ENCODE measurements around the gene RIMBP2.

RIMBP2 gene

GRCh38 chr12:130478786-130479185 is 237.3 kb downstream of the RIMBP2 start:
- no peak for FAIRE-seq

DNA sequence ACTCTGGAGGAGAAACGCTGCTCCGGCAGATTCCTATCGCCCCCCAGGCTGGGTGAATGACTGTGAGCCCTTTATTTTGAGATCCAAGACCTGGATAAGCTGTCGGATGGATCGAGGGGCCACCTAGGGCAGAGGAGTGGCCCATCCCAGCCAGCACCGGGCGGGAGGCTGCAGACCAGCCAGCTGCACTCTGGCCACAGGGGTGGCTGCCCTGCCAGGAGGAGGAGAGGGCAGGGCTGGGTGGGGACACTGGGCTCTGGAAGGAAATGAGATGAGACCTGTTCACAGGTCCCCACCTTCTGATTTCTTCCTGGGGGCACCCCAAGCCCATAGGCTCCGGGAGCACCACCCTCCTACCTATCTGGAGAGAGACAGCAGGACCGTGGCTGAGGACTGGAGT is 238.4 kb downstream of the RIMBP2 start:
- no peak for FAIRE-seq

DNA sequence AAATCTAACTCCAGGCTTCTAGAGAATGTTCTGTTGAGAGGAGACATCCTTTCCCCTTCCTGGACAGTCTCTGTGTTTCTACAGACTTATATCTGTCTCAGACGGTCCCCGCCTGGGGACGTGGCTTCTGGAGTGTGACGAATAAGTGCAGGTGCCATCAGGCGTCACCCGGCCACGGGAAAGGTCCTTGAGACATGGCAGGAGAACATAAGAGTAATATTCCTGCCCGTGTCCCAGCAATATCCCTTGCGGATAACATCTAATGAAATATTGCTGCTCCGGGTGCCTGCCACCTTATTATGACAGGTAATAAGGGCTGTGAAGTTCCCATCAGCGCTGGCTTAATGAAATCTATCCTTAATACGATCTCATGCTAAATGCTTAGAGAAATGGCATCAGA is 238.8 kb downstream of the RIMBP2 start:
- no peak for FAIRE-seq

DNA sequence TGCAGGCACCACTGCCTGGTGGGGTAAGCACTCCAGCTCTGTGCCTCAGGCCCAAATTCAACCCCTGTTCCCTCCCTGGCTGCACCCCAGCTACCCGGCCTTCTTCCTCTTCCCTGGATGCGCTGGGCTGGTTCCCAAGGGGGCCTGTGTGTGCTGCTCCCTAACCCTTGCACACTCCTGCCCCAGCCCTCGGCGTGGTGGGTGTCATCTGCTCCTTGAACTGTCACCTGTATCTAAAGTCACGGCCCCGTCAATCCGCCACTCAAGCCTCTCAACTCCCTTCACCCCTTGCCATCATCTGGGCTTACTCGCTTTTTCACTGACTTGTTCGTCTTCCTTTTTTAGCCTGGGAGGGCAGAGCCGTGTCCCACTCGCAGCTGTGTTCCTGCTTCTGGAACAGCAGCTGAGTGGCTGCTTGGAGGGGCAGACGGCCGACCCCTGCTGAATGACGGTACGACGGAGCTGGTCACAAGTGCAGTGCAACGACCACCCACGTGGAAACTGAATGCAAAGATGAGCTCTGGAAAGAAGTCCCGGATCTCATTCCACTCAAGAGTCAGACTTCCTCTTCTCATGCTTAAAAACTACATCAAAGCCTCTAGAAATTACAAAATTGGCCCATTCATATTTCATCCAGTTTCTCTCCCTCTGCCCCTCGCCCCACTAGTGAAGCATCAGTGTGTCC is 239.5 kb downstream of the RIMBP2 start:
- FAIRE-seq = no peak

- FAIRE-seq = no peak
Observed at GRCh38 chr12:130474599-130475269, 241.4 kb downstream of the RIMBP2 start.

GRCh38 chr12:130473266-130473665 is 242.8 kb downstream of the RIMBP2 start:
- no peak for FAIRE-seq

- FAIRE-seq = no peak
Observed at GRCh38 chr12:130470969-130471368, 245.1 kb downstream of the RIMBP2 start.

- no peak for FAIRE-seq
Observed at GRCh38 chr12:130469552-130469951, 246.5 kb downstream of the RIMBP2 start.

- FAIRE-seq = no peak
Observed at GRCh38 chr12:130468700-130469245, 247.3 kb downstream of the RIMBP2 start.

DNA sequence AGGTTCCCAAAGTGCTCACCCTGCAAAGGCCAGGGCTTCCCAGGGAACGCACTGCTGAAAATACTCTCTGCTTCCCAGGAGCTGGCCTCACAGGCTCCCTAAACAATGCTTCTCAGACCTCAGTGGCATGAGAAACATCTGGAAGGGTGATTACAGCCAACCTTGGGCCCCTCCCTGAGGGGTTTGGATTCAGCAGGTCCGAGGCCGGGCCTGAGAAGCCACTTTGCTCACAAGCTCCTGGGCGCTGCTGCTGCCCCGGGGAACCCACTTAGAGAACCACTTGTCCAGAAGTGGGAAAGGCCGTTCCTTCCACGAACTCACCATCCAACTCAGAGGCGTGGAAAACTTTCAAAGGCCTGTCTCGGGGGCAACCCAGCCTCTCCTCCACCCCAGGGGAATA is 247.9 kb downstream of the RIMBP2 start:
- no peak for FAIRE-seq

DNA sequence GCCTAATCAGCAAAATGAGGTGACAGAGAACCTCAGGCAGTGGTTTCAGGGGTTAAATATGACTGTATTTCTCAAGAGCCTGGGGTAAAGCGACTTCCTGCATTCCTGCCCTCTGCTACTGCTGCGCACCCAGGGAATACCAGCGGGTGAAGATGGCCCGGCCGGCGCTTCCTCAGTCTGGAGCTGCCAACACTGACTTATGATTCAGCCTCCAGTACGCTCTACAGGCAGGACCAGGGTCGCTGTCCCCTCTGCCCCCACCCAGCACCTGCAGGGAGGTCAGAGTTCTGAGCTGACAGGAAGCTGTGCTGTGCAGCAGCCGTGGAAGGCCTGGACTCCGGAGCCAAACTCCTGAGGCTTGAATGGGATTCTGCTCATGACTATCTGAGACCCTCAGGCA is 250.5 kb downstream of the RIMBP2 start:
- no peak for FAIRE-seq

GRCh38 chr12:130465046-130465445 is 251.1 kb downstream of the RIMBP2 start:
- FAIRE-seq = no peak

DNA sequence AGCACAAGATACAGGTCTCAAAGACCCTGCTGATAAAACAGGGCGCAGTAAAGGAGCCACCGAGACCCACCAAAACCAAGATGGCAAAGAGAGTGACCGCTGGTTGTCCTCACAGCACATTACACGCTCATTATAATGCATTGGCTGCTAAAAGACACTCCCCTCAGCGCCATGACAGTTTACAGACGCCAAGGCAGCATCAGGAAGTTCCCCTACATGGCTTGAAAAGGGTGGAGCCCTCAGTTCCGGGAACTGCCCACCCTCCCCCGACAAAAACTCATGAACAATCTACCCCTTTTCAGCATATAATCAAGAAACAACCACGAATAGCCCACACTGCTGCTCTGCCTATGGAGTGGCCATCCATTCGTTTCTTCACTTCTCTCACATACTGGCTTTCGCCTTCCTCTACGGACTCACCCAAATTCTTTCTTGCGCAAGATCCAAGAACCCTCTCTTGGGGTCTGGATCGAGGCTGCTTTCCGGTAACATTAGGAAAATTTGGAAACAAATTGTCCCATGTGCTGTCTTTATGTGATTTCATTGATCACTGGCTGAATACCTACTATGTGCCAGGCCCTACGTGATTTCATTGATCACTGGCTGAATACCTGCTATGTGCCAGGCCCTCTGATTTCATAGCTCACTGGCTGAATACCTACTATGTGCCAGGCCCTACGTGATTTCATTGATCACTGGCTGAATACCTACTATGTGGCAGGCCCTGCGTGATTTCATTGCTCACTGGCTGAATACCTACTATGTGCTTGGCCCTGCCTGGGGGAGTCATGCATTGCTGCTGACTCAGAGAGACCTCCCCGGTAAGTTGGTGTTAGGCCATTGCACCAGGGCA is 252.1 kb downstream of the RIMBP2 start:
- no peak for FAIRE-seq

DNA sequence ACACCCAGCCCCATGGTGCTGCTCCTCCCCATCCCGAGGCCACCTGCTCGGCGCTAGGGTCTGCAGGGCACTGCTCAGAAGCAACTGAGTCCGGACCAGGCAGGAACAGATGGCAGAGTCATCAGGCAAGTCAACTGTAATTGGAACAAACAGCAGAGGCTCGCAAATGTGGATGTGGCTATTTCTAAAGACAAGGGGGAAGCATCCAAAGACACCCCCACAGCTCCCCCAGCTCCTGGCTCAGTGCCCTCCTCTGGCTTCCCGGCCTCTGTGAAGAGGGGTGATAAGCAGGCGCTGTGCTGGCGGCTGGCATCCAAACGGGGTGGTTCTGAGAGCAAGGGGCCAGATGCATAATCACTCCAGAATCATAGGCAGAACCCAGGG is 252.8 kb downstream of the RIMBP2 start:
- FAIRE-seq = no peak

- FAIRE-seq = no peak
Observed at GRCh38 chr12:130462558-130463274, 253.4 kb downstream of the RIMBP2 start.

GRCh38 chr12:130461839-130462557 is 254.1 kb downstream of the RIMBP2 start:
- no peak for FAIRE-seq

- FAIRE-seq = no peak
Observed at GRCh38 chr12:130461447-130461815, 254.7 kb downstream of the RIMBP2 start.

GRCh38 chr12:130460611-130461446 is 255.3 kb downstream of the RIMBP2 start:
- FAIRE-seq = no peak

DNA sequence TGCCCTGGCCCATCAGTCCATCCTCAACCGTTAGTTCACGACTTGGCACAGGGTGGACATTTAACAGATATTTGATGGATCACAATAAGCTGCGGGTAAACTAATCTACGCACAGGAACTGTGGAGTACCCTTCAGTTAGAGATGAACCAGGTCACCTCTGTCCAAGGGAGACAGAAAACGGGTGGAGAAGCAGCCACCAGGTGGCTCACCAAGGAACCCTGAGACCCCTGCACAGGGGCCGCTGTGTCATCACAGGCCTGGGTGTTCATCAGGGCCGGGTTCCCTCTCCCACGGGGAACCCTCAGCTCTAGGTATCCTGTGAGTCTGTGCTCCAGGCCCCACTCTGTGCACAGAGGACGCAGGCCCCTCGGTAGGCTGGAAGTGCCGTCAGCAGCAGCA is 256.2 kb downstream of the RIMBP2 start:
- FAIRE-seq = no peak

DNA sequence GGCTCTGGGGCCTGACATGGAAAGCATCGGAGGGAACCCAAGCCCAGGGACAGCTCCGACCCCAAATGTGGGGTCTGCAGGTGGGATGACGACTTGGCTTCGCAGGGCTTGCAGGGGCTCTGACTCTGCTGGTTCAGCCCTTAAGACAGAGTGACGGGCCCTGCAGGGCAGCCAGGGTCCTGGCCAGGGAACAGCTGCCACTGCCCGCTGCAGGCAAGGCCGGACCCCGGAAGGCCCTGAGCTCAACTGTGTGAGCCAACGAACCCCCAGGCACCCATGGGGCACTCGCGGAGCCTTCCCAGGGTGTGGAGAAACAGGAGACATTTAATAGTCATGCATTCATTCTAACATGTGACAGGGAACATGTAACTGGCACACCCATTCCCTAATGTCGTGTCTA is 257.8 kb downstream of the RIMBP2 start:
- no peak for FAIRE-seq

DNA sequence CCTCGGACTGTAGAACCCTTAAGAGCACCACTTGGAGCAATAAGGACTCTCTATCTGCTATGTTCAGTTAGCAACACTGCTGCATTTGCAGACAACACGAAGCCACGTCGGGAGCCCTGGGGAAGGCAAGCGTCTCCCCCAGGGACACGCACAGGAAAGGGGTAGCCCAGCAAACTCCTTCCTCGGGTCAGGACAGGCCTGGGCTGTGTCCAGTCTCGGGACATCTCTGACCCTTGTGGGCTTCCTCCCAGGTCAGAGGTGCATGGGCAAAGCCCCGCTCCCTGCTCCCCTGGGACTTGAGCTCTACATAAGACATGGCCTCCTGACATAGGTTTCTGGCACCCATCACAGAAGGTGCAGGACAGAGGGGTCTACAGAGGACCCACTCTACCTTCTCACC is 258.9 kb downstream of the RIMBP2 start:
- no peak for FAIRE-seq

Data from colon (tissue), 2 donors.